Mammary epithelial cell (primary cell): Measurements from ENCODE around the gene TTC5.

Source experiments
- EZH2 ChIP-seq: IDR thresholded peaks from 2 replicates; pipeline ENCODE4 v1.6.1; 2012; ENCODE audit warnings: low read length, inconsistent platforms, borderline replicate concordance
- TF ChIP-seq, protein P1 (sequence below), 2 donors: IDR thresholded peaks in 1 of 2; conservative IDR thresholded peaks in 1 of 2; 2 replicates each; pipeline ENCODE4 v1.5.1; 2011 to 2012; ENCODE audit warnings: inconsistent platforms in 2 of 2, low read length in 2 of 2, mild to moderate bottlenecking in 2 of 2, control low read depth in 1 of 2, low read depth in 1 of 2; ENCODE audit not compliant: insufficient read depth in 1 of 2; ENCODE audit errors: extremely low read depth in 1 of 2

DNA sequence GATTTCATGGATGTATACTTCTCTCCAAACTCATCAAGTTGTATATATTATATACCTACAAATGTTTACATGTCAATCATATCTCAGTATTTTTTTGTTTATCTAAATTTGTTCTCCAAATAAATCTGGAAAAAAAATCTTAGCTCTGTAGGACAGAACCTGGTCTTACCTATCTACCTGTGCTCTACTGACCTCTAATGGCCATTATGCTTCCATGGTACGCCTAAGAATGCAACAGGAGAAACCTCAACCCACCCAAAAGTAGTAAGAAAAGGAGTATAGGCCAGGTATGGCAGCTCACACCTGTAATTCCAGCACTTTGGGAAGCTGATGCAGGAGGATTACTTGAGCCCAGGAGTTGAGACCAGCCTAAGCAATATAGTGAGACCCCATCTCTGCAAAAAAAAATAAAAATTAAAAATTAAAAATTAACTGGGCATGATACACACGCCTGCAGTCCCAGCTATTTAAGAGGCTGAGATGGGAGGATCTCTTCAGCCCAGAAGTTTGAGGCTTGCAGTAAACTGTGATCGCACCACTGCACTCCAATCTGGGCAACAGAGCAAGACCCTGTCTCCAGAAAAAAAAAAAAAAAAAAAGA, 58.0 kb downstream of the TTC5 start:
- no peak for TF ChIP-seq EZH2
- TF ChIP-seq, protein P1, sequence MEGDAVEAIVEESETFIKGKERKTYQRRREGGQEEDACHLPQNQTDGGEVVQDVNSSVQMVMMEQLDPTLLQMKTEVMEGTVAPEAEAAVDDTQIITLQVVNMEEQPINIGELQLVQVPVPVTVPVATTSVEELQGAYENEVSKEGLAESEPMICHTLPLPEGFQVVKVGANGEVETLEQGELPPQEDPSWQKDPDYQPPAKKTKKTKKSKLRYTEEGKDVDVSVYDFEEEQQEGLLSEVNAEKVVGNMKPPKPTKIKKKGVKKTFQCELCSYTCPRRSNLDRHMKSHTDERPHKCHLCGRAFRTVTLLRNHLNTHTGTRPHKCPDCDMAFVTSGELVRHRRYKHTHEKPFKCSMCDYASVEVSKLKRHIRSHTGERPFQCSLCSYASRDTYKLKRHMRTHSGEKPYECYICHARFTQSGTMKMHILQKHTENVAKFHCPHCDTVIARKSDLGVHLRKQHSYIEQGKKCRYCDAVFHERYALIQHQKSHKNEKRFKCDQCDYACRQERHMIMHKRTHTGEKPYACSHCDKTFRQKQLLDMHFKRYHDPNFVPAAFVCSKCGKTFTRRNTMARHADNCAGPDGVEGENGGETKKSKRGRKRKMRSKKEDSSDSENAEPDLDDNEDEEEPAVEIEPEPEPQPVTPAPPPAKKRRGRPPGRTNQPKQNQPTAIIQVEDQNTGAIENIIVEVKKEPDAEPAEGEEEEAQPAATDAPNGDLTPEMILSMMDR (conservative IDR thresholded peaks at IDR 0.05 in 1 of 2, IDR thresholded peaks at IDR 0.05 in 1 of 2; ENCODE audit: extremely low read depth in 1 of 2, insufficient read depth in 1 of 2, low read depth in 1 of 2, low read length in 2 of 2), result peak; percentile 54 to 72
